ENCODE measurements around the gene ABTB2. TPM values are rescaled to one million over a fixed set of nuclear protein-coding genes. Genes with fewer than 3 reads are reported as not detected.

Gene ABTB2
- total RNA-seq, 6 experiments from 2014 or later: 6.0 to 14.9 (median 10.0) TPM

DNA sequence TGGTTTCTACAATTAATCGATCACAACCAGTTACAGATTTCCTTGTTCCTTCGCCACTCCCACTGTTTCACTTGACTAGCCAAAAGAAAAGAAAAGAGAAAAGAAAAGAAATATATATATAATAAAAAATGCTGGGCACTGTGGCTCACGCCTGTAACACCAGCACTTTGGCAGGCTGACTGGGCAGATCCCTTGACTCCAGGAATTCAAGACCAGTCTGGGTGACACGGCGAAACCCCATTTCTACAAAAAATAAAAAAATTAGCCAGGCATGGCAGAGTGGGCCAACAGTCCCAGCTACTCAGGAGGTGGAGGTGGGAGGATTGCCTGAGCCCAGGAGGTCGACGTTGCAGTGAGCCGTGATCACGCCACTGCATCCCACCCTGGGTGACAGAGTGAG is 168.6 kb downstream of the ABTB2 start:
- TF ChIP-seq POLR2A (IDR thresholded peaks at IDR 0.05): no peak
- TF ChIP-seq, protein P1, sequence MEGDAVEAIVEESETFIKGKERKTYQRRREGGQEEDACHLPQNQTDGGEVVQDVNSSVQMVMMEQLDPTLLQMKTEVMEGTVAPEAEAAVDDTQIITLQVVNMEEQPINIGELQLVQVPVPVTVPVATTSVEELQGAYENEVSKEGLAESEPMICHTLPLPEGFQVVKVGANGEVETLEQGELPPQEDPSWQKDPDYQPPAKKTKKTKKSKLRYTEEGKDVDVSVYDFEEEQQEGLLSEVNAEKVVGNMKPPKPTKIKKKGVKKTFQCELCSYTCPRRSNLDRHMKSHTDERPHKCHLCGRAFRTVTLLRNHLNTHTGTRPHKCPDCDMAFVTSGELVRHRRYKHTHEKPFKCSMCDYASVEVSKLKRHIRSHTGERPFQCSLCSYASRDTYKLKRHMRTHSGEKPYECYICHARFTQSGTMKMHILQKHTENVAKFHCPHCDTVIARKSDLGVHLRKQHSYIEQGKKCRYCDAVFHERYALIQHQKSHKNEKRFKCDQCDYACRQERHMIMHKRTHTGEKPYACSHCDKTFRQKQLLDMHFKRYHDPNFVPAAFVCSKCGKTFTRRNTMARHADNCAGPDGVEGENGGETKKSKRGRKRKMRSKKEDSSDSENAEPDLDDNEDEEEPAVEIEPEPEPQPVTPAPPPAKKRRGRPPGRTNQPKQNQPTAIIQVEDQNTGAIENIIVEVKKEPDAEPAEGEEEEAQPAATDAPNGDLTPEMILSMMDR (IDR thresholded peaks at IDR 0.05): no peak
- H3K27me3 ChIP-seq: no peaks in the 10 kb centered on the region
- H3K36me3 ChIP-seq: no peaks in the 10 kb centered on the region
- peaks cover 0 to 14% (median 0%) of the 10 kb centered on the region in 4 donors for H3K4me1 ChIP-seq
- DNase-seq (no peak), ATAC-seq (no peak)
- no peak overlapping the region for H3K4me3 ChIP-seq
- intact Hi-C loops (cut with DNase I): no loop called here
- no peak overlapping the region for H3K27ac ChIP-seq
- 89% methylated on average over 9 of the region's 9 CpGs for WGBS (ENCODE audit: insufficient coverage, low coverage, low lambda C conversion rate, missing lambda C conversion rate)
- no peaks in the 10 kb centered on the region for H3K9me3 ChIP-seq

DNA sequence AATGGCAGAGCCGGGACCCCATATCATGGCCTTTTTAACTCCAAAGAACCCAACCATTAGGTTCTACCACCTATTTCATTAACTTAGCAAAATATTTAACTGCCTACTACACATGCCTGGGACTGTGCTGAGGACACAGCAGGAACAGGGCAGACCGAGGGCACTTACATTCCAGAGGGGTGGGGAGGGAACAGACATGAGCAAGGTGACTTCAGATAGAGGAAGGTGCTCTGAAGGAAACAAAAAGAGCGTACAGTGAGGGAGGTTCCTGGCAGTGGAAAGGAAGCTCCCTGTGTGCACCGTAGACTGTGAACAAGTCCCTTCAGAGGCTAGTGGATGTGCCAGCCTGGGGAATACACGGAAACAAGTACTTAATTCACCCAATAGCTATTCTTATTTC is 169.6 kb downstream of the ABTB2 start:
- Histone ChIP-seq H3K36me3 (no peaks in the 10 kb centered on the region), H3K27ac (no peak overlapping the region), H3K4me1 (peaks cover 0 to 22% (median 0%) of the 10 kb centered on the region in 4 donors), H3K27me3 (no peaks in the 10 kb centered on the region), H3K4me3 (no peak overlapping the region), H3K9me3 (no peaks in the 10 kb centered on the region)
- ATAC-seq (no peak), DNase-seq (no peak)
- TF ChIP-seq, protein P1 (IDR thresholded peaks at IDR 0.05): no peak
- TF ChIP-seq POLR2A (IDR thresholded peaks at IDR 0.05): no peak
- intact Hi-C loops (cut with DNase I): no loop called here
- 82% methylated on average over 5 of the region's 5 CpGs for WGBS (ENCODE audit: insufficient coverage, low coverage, low lambda C conversion rate, missing lambda C conversion rate)

DNA sequence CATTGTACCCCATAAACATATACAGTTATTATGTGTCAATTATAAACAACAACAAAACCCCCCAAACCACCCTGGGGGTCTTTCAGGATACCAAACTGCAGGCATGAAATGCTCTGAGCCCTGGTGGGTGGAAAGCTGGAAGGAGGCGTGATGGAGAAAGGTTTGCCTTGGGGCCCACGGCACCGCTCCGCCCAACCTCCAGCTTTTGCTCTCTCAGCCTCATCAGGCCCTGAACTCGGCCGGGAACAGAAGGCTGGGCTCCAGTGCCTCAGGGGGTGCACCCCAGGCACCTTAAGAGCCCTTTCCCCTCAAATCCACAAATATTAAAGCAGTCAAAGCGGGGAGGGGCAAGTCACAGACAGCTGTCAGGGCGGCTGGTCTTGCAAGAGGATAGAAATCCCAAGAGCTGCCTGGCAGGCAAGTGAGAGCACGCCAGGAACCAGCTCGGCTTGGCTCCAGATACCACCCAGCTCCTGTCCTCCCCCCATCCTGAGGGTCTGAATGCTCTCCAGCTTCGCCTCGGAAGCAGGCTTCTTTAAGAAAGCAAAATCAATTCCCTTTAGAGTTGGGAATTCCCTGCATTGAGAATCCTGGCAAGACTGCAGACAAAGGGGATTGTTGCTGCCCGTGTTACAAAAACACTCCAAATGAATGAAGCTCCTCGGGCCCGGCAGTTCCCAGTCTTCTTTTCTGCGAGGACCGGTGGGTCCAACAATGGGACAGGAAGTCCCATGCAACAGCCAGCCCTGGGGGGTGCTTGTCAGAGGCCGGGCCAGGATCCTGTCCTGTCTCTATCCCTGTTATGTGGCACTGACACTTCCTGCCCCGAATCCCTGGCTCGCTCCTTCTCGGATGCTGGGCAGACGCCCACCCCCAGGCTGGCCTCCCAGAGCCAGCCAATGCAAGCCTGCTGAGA is 171.6 kb downstream of the ABTB2 start:
- H3K36me3 ChIP-seq: no peaks in the 10 kb centered on the region
- 57% methylated on average over 3 of the region's 22 CpGs for WGBS (ENCODE audit: insufficient coverage, low coverage, low lambda C conversion rate, missing lambda C conversion rate)
- intact Hi-C loops (cut with DNase I): no loop called here
- H3K4me1 ChIP-seq: peaks cover 0 to 22% (median 0%) of the 10 kb centered on the region in 4 donors
- H3K4me3 ChIP-seq: no peak overlapping the region
- no peaks in the 10 kb centered on the region for H3K9me3 ChIP-seq
- no peak for ATAC-seq
- DNase-seq: no peak
- TF ChIP-seq, protein P1 (IDR thresholded peaks at IDR 0.05): no peak
- no peak for TF ChIP-seq POLR2A (IDR thresholded peaks at IDR 0.05)
- H3K27me3 ChIP-seq: no peaks in the 10 kb centered on the region
- H3K27ac ChIP-seq: no peak overlapping the region

DNA sequence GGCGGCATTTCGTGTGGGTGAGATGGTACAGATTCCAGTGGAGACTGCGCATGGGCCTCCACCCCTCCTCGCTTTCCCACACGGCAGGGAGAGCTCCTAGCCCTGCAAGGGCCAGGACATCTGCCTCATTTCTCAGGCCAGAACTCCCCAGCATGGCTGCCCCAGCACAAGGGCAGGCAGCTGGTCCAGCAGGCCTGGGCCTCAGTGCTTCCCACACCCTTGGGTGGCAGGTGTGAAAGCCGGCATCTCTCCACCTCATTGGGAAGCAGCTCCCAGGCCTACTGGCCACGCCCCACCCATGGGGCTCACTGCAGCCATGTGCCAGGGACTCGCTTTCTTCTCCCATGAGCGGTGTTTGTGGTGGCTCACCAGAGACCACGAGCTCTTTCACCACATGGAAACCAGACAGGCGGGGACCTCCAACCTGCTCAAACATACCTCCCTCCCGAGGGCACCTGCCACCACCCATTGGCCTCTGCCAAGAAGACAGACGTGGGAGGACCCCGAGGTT is 173.2 kb downstream of the ABTB2 start:
- DNase-seq (no peak), ATAC-seq (peak in 2 of 4 donors; percentile 3 to 17)
- Histone ChIP-seq H3K27ac (peak overlapping the region in 1 of 3 donors; percentile 4), H3K9me3 (no peaks in the 10 kb centered on the region), H3K27me3 (no peaks in the 10 kb centered on the region), H3K4me3 (no peak overlapping the region), H3K4me1 (peaks cover 0 to 22% (median 0%) of the 10 kb centered on the region in 4 donors), H3K36me3 (no peaks in the 10 kb centered on the region)
- no peak for TF ChIP-seq POLR2A (IDR thresholded peaks at IDR 0.05)
- TF ChIP-seq, protein P1 (IDR thresholded peaks at IDR 0.05): no peak
- 85% methylated on average over 4 of the region's 14 CpGs for WGBS (ENCODE audit: insufficient coverage, low coverage, low lambda C conversion rate, missing lambda C conversion rate)
- intact Hi-C loops (cut with DNase I): no loop called here

Measured in right lobe of liver (tissue), 6 donors.